Fibroblast of the aortic adventitia (primary cell): ENCODE results near the gene C1orf105. TPM values are rescaled to one million over a fixed set of nuclear protein-coding genes. Genes with fewer than 3 reads are reported as not detected.

Source experiments
- DNase-seq: peaks from one replicate; pipeline ENCODE4 v3.0.0-alpha.2; 2010; ENCODE audit warnings: low read depth
- H3K4me3 ChIP-seq: 2 replicates; pipeline ENCODE4 v1.5.1; 2011; ENCODE audit warnings: low read depth, mild to moderate bottlenecking, control low read depth, low read length, moderate library complexity
- total RNA-seq: library from RNA; depleted of rRNA; stranded (reverse); fragments of >200 nt; gene quantifications from 2 replicates; pipeline ENCODE4 v1.2.3, GENCODE V29; 2012; ENCODE audit warnings: low replicate concordance
- TF ChIP-seq, protein P1 (sequence below): IDR thresholded peaks from 2 replicates; pipeline ENCODE4 v1.5.1; 2011; ENCODE audit warnings: mild to moderate bottlenecking, low read length, control low read depth, inconsistent platforms; ENCODE audit not compliant: insufficient read depth

Gene C1orf105
- total RNA-seq, 1 donor: not detected

DNA sequence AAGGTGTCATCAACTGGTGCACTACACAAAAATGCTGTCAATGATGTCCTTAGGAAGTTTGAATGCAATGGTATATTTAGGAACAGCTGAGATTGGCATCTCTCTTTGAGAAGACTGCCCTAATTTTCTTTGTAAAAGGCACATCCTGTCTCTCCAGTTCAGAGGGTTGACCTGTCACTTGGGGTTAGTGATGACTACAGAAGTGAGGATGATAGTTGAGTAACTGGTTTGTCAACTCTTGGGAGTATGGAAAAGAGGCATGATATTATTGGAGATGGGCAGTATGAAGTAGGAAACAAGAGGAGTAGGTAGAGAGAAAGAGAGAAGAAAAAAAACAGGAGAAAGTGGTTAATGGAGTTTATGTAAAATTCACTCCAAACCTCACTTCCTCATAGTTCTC, 63.8 kb downstream of the C1orf105 start:
- no peak overlapping the region for H3K4me3 ChIP-seq
- TF ChIP-seq, protein P1, sequence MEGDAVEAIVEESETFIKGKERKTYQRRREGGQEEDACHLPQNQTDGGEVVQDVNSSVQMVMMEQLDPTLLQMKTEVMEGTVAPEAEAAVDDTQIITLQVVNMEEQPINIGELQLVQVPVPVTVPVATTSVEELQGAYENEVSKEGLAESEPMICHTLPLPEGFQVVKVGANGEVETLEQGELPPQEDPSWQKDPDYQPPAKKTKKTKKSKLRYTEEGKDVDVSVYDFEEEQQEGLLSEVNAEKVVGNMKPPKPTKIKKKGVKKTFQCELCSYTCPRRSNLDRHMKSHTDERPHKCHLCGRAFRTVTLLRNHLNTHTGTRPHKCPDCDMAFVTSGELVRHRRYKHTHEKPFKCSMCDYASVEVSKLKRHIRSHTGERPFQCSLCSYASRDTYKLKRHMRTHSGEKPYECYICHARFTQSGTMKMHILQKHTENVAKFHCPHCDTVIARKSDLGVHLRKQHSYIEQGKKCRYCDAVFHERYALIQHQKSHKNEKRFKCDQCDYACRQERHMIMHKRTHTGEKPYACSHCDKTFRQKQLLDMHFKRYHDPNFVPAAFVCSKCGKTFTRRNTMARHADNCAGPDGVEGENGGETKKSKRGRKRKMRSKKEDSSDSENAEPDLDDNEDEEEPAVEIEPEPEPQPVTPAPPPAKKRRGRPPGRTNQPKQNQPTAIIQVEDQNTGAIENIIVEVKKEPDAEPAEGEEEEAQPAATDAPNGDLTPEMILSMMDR: no peak
- no peak for DNase-seq

DNA sequence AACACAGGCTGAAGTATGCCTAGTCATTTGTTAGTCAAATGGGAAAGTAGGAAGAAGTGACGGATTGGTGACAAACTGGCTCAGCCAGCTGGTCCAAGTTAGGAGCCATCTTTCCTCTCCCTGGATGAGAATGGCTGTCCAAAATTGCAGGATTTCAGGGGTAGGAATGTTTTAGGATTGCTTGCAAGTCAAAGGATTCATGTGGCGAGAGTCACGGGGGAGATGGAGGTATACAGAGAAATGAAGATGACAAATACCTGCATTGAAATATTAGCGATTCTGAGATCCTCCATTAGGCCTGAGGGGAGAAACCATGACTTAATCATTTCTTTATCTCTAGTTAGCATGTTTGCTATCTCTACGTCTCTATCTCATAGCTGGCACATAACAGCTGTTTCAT, 65.1 kb downstream of the C1orf105 start:
- no peak overlapping the region for H3K4me3 ChIP-seq
- DNase-seq: no peak

DNA sequence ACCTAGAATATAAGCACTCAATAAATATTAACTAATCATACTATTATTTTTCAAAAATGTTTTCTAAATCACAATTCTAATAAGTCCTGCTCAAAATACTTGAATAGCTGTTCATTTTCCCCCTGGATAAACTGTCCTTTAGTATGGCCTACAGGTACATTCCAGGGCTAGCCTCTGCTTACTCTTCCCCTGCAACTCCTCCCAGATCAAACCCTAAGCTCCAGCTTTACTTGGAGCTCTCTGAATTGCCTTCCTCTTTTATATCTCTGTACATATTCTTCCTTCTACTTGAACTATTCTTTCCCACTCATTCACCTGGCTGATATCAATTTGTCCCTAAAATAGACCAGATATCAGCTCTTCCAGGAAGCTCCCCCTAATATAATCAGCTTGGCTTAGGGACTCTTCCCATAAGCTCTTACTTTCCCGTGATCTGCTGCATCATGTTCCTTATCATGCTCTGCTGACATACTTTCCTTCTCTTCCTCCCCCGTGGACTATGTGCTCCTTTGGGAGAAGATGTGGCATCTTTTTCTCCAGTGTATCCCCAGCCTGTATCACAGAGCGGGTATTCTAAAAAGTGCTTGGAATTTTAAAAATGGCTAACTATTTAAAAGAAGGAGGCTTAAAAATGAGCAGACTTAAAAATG, 66.4 kb downstream of the C1orf105 start:
- DNase-seq: no peak
- no peak overlapping the region for H3K4me3 ChIP-seq
- TF ChIP-seq, protein P1: no peak

More for the DNA sequence above, 65.1 kb downstream of the C1orf105 start:
- TF ChIP-seq, protein P1: no peak

DNA sequence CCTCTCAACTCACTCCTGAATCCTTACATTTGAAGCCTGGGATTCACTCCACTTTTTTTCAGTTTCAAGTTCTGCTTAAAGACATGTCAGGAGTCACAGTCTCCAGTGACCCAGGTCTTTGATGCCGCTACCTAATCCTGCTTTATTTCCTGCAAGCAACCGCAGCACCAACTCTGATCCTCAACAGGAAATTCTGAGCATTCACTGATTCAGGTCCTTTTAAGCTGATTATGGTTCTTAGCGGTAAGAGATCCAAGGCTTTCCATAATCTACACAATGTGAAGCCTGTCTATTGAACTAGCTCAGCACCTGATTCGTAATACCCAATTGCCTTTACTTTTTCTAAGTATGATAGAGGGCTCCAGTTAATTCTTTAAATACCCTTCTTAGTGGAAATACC, 67.1 kb downstream of the C1orf105 start:
- TF ChIP-seq, protein P1: no peak
- no peak overlapping the region for H3K4me3 ChIP-seq
- DNase-seq: no peak

DNA sequence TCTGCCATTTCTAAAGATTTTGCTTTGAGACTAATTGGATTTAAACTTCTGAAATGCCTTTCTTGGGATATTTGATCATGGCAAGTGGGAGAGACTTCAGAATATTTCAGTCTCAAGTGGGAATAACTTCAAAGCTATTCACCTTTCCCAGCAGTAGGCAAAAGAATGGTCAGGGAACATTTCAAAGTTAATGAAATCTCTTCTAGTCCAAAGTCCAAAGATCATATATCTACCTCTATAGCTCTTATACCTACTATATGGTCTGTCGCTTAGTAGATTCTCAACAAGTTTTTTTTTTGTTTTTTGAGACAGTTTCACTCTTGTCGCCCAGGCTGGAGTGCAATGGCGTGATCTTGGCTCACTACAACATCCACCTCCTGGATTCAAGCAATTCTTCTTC, 67.9 kb downstream of the C1orf105 start:
- TF ChIP-seq, protein P1: no peak
- DNase-seq: no peak
- H3K4me3 ChIP-seq: no peak overlapping the region

DNA sequence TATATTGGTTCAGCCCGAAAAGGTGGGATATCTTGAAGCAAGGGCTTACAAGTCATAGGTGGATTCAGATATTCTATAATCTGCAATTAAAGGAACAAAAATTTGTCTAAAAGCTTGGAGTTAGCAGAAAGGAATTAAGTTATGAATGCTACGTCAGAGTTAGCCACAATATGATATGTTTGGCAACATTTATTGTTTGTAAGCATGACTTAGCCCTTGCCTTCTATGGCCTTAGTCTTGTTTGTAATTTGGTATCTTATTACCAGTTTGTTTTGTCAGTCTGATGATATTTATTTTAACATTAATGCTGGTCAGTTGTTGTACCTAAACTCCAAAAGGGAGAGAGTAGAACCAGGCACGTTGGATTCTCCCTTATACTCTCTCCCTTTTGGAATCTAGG, 69.4 kb downstream of the C1orf105 start:
- no peak for DNase-seq
- TF ChIP-seq, protein P1: no peak
- H3K4me3 ChIP-seq: no peak overlapping the region

DNA sequence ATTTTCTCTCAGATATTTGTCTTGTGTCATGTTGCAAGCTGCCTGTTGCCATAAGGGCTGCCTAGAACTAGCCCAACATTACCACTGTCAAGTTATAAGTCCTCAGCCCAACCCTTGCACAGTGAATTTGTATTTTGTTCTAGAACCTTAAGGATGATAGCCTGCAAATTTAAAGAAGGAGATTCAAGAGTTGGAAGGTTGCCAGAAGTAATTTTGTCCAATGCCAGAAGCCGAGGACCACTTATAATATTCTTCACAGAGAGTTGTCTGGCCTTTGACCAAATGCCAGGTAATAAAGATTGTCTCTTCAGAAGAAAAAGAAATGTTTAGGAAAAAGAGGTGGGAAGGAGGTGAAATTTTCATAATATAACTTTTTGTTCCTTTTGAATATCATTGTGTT, 71.9 kb downstream of the C1orf105 start:
- H3K4me3 ChIP-seq: no peak overlapping the region
- no peak for DNase-seq
- TF ChIP-seq, protein P1: no peak
